Progenitor cell of endocrine pancreas (in vitro differentiated cells): ENCODE results near the gene TEX47. TPM values are rescaled to one million over a fixed set of nuclear protein-coding genes. Genes with fewer than 3 reads are reported as not detected.
A peak's percentile ranks its signal among the peaks of the same experiment; 100 is the strongest.

Experiments used
- DNase-seq: peaks from one replicate; pipeline ENCODE4 v3.0.0; 2021; ENCODE audit warnings: low spot score; ENCODE audit not compliant: unreplicated experiment
- H3K27ac Mint-ChIP-seq: 2 replicates; pipeline ENCODE4 v1.8.0; 2021; ENCODE audit warnings: mild to moderate bottlenecking, moderate library complexity, mixed read lengths
- H3K27me3 Mint-ChIP-seq: 2 replicates; pipeline ENCODE4 v1.8.0; 2021; ENCODE audit warnings: mixed read lengths
- H3K36me3 Mint-ChIP-seq: 2 replicates; pipeline ENCODE4 v1.8.0; 2022; ENCODE audit warnings: mixed read lengths; ENCODE audit not compliant: insufficient read depth
- H3K4me1 Mint-ChIP-seq: 2 replicates; pipeline ENCODE4 v1.8.0; 2021; ENCODE audit warnings: low read depth, mixed read lengths
- H3K4me3 Mint-ChIP-seq: 2 replicates; pipeline ENCODE4 v1.8.0; 2021; ENCODE audit warnings: low read depth, mild to moderate bottlenecking, moderate library complexity, mixed read lengths
- H3K9me3 Mint-ChIP-seq: 2 replicates; pipeline ENCODE4 v1.8.0; 2021; ENCODE audit warnings: low read depth, mixed read lengths
- CTCF ChIP-seq: fragments of 200-600 bp; sonication (generic); IDR thresholded peaks from one replicate; pipeline ENCODE4 v1.5.0; 2021; ENCODE audit warnings: antibody characterized with exemption, mild to moderate bottlenecking; ENCODE audit not compliant: unreplicated experiment
- total RNA-seq: library from RNA; stranded (reverse); gene quantifications from 2 replicates; pipeline ENCODE4 v1.2.1, GENCODE V29; 2021

Gene TEX47
- total RNA-seq, 1 donor from 2014 or later = not detected

- Mint-ChIP-seq H3K36me3 (no peaks in the 10 kb centered on the region), H3K4me3 (no peak overlapping the region), H3K4me1 (peaks cover 4% of the 10 kb centered on the region), H3K9me3 (no peaks in the 10 kb centered on the region), H3K27me3 (no peaks in the 10 kb centered on the region), H3K27ac (no peak overlapping the region)
- peak; percentile 71 for TF ChIP-seq CTCF
- DNase-seq = no peak
These were observed 6.0 kb downstream of the TEX47 start for GRCh38 chr7:88789480-88790064.

- Mint-ChIP-seq H3K27me3 (no peaks in the 10 kb centered on the region), H3K27ac (no peak overlapping the region), H3K4me1 (peaks cover 4% of the 10 kb centered on the region)
These were observed 7.8 kb downstream of the TEX47 start for GRCh38 chr7:88787777-88788176.

GRCh38 chr7:88775838-88776237, 19.7 kb downstream of the TEX47 start:
- Mint-ChIP-seq H3K27me3 (no peaks in the 10 kb centered on the region), H3K36me3 (no peaks in the 10 kb centered on the region), H3K4me1 (peaks cover 4% of the 10 kb centered on the region), H3K4me3 (no peak overlapping the region), H3K9me3 (no peaks in the 10 kb centered on the region), H3K27ac (no peak overlapping the region)
- TF ChIP-seq CTCF = no peak
- no peak for DNase-seq

More at GRCh38 chr7:88787777-88788176, 7.8 kb downstream of the TEX47 start:
- Mint-ChIP-seq H3K36me3 (no peaks in the 10 kb centered on the region), H3K9me3 (no peaks in the 10 kb centered on the region), H3K4me3 (no peak overlapping the region)
- no peak for TF ChIP-seq CTCF
- DNase-seq = no peak

- TF ChIP-seq CTCF = no peak
- Mint-ChIP-seq H3K9me3 (no peaks in the 10 kb centered on the region), H3K4me1 (peaks cover 4% of the 10 kb centered on the region), H3K36me3 (no peaks in the 10 kb centered on the region), H3K27me3 (no peaks in the 10 kb centered on the region), H3K4me3 (no peak overlapping the region), H3K27ac (no peak overlapping the region)
- DNase-seq = no peak
These were observed 22.8 kb downstream of the TEX47 start for GRCh38 chr7:88772776-88773175.

- Mint-ChIP-seq H3K9me3 (no peaks in the 10 kb centered on the region), H3K4me3 (no peak overlapping the region), H3K36me3 (no peaks in the 10 kb centered on the region), H3K4me1 (peaks cover 4% of the 10 kb centered on the region), H3K27ac (no peak overlapping the region), H3K27me3 (peaks cover 3% of the 10 kb centered on the region)
- TF ChIP-seq CTCF = no peak
- no peak for DNase-seq
These were observed 24.1 kb downstream of the TEX47 start for GRCh38 chr7:88771417-88771816.
